ENCODE results near the gene TTYH3. TPM values are rescaled to one million over a fixed set of nuclear protein-coding genes. Genes with fewer than 3 reads are reported as not detected.
A peak's percentile ranks its signal among the peaks of the same experiment; 100 is the strongest.

Gene TTYH3
- total and polyA plus RNA-seq, 2 of the 13 experiments (the other 11 are each of a cell fraction or from before 2014, with no cell fraction given): 26.3 to 50.0 TPM

- TF ChIP-seq ZNF124 (CRISPR knock-in tag; IDR thresholded peaks at IDR 0.05) (peak; percentile 35; the same call in 1 of the 2 replicates), DZIP1 (CRISPR knock-in tag; IDR thresholded peaks at IDR 0.05) (peak; percentile 60; the same call in 1 of the 2 replicates), ZNF121 (CRISPR knock-in tag; IDR thresholded peaks at IDR 0.05) (peak; percentile 32; the same call in 1 of the 2 replicates), XRCC5 (optimal IDR thresholded peaks at IDR 0.05; ENCODE audit: low read length) (peak; percentile 42), ZNF597 (CRISPR knock-in tag; IDR thresholded peaks at IDR 0.05) (no peak), ZNF746 (CRISPR knock-in tag; IDR thresholded peaks at IDR 0.05) (peak; percentile 43), UBTF (CRISPR knock-in tag; IDR thresholded peaks at IDR 0.05) (peak; percentile 72; the same call in 1 of the 2 replicates), HMGXB3 (CRISPR knock-in tag; IDR thresholded peaks at IDR 0.05; ENCODE audit: borderline replicate concordance) (no peak), ZNF589 (CRISPR knock-in tag; conservative IDR thresholded peaks at IDR 0.05) (no peak), ZNF891 (CRISPR knock-in tag; IDR thresholded peaks at IDR 0.05) (peak; percentile 61; the same call in 1 of the 2 replicates), GATA4 (IDR thresholded peaks at IDR 0.05; ENCODE audit: borderline replicate concordance, low read depth) (no peak), KLF16 (CRISPR knock-in tag; IDR thresholded peaks at IDR 0.05) (peak in 1 of 2 experiments; percentile 11; a peak in 1 of 4 replicates), ZNF770 (CRISPR knock-in tag; IDR thresholded peaks at IDR 0.05) (peak; percentile 45; the same call in 1 of the 2 replicates)
Measured at GRCh38 chr7:2633538-2634266, 1.9 kb downstream of the TTYH3 start (continued).

All from HepG2 (cell line).